HG03097 (cell line): ENCODE measurements around the gene FAM83D.
"Not testable (repeated sequence)": the region's sequence is repeated elsewhere in the genome, so short reads cannot be mapped to it uniquely, and the experiment has no call there.

Source experiments
- ATAC-seq: cut with Tn5 transposase; IDR thresholded peaks from one replicate; pipeline ENCODE4 v1.9.1; 2021; ENCODE audit not compliant: unreplicated experiment, low FRiP score

FAM83D gene

GRCh38 chr20:38996866-38997265 lies 70.6 kb downstream of the FAM83D start:
- not testable (repeated sequence) for ATAC-seq

GRCh38 chr20:38997622-38998021 lies 71.4 kb downstream of the FAM83D start:
- peak; percentile 58 for ATAC-seq

GRCh38 chr20:38999217-38999616 lies 73.0 kb downstream of the FAM83D start:
- ATAC-seq, result no peak

- ATAC-seq, result no peak
These were observed 74.0 kb downstream of the FAM83D start for GRCh38 chr20:38999965-39000910.
